Measurements from ENCODE around the gene PLCH2.

Gene PLCH2

GRCh38 chr1:2517966-2518365, 41.9 kb downstream of the PLCH2 start:
- DNase-seq = no peak

GRCh38 chr1:2518528-2518927, 42.4 kb downstream of the PLCH2 start:
- DNase-seq = no peak

DNA sequence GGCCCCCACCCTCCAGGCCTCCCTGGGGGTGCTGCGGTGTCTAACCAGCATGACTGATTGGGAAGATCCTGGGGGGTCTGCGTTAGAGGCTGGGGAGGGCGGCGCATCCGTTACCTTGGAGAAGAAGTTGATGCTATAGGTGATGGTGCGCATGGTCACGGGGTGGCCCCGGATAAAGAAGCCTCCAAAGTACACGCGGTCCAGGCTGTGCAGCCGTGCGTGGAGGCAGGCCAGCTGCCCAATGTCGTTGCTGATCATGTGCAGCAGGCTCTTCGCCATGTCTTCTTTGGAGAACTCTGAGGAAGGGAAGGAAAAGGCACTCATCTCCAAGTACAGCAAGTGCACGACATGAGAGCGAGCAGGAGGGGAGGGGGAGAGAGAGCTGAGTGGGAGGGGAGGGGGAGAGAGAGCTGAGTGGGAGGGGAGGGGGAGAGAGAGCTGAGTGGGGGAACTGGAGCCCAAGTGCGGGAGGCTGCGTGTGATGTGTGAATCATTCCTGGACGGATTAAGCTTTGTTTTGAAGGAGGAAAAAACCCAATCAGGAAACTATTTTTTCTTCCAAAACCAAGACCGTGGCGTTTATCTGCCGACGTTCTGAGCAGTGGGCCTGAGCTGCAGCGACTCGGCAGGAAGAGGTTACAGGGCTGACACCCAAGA, 43.1 kb downstream of the PLCH2 start:
- no peak for DNase-seq

GRCh38 chr1:2519729-2520128, 43.6 kb downstream of the PLCH2 start:
- DNase-seq = no peak

- DNase-seq = no peak
Observed at GRCh38 chr1:2520206-2520605, 44.1 kb downstream of the PLCH2 start.

- DNase-seq = no peak
Observed at GRCh38 chr1:2520806-2521205, 44.7 kb downstream of the PLCH2 start.

DNA sequence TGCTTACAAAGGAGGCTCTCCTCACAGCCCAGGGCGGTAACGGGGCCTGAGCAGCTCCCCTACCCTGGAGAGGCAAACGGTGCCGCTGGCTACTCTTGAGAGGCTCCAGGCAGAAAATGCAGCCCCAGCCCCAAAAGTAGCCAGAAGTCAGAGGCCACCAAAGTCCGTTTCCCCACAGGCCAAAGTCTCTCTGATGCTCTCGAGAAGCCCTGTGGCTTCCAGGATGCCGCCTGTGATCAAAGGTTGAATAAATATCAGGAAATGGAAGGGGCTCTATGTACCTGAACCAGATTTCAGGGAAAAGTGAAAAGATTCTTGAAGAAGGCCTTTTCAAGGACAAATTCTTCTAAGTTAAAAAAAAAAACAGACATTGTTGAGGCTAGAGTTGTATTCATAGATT, 46.1 kb downstream of the PLCH2 start:
- DNase-seq = no peak

GRCh38 chr1:2523191-2523890, 47.3 kb downstream of the PLCH2 start:
- DNase-seq = peak; percentile 23

DNA sequence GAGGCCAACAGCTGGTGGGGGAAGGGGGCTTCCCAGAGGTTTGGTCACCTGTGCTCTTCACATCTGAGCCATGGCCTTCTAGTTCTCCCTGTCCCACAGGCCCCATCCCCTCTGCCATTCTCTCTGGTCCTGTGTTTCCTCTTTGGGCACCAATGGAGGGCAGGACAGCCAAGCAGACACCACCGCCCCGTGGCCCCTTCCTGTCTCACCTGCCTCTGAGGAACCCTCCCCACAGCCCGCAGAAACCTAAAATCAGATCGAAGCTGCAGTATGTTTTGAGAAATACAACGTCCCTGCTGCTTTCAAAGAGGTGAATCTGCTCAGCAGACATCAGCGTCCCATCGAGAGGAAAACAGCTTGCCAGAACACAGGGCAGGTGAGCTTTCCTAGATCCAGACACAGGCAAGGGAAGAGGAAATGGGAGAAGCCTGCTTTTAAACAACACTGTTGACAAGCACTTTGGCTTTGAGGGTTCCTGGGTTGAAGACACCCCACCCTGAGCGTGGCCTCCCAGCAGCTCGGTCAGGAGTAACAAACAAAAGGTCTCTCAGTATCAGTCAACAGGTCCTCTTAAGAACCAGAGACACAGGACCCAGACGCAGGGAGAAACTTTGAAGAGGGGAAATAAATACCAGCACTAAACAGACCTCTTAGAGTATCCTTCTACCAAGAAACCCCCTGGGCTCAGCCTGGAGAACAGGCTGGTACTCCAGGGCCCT, 48.0 kb downstream of the PLCH2 start:
- no peak for DNase-seq

- DNase-seq = no peak
Observed at GRCh38 chr1:2525572-2525919, 49.5 kb downstream of the PLCH2 start.

GRCh38 chr1:2525920-2526823, 50.1 kb downstream of the PLCH2 start, which contains the start of gene PANK4:
PANK4 (minus strand) TSS chr1:2526596; CDS start chr1:2526587, 9 bp downstream.
- DNase-seq = peak; percentile 97

GRCh38 chr1:2526824-2527555, 50.9 kb downstream of the PLCH2 start:
- DNase-seq = peak; percentile 59

DNA sequence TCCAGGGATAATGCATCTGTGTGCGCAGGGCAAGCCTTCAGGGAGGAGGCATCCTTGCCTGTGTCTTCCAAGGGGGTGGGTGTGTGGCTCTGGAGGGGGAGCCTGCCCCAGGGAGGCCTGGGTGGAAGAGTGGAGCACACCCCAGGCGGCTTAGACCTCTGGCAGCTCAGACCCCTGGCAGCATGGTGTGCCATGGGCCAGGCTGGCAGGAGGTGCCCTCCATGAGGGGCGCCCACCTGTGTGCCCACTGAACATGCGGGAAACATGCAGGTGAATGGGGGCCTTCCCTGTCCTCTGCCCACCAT, 51.4 kb downstream of the PLCH2 start:
- DNase-seq = no peak

DNA sequence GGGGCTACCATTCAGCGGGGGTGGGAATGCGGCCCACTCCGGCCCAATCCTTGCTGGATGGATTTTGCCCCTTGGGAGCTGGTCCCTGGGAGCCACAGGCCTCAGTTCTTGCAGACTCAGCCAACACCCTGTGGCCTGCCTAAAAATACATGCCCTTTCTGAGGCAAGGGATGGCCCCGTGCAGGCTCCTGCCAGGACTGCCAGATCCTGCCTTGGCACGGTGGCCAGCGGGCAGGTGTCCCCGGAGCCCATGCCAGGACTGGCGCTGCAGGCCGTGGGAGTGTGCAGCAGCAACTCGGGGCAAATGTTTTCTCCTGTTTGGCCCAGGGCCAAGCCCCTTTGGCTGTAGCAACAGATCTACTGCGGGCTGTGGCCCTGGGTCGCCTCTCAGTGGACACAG, 51.9 kb downstream of the PLCH2 start:
- peak; percentile 21 for DNase-seq

DNA sequence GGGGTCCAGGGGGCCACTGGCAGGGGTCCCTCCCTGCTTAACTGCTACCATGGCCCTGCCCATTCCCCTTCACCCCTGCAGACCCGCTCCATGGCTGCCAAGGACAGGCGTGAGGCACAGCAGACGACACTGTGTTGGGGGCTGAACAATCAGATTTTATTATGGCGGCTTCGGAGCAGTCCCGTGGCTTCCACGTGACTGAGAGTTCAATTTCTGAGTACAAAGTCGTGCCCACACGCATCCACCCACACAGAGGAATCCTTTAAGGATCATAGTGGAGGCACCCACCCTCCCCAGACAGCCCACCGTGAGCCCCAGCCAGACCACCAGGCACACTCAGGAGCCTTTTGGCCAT, 52.5 kb downstream of the PLCH2 start:
- DNase-seq = peak; percentile 25

- DNase-seq = peak; percentile 58
Observed at GRCh38 chr1:2528966-2529783, 53.1 kb downstream of the PLCH2 start.

DNA sequence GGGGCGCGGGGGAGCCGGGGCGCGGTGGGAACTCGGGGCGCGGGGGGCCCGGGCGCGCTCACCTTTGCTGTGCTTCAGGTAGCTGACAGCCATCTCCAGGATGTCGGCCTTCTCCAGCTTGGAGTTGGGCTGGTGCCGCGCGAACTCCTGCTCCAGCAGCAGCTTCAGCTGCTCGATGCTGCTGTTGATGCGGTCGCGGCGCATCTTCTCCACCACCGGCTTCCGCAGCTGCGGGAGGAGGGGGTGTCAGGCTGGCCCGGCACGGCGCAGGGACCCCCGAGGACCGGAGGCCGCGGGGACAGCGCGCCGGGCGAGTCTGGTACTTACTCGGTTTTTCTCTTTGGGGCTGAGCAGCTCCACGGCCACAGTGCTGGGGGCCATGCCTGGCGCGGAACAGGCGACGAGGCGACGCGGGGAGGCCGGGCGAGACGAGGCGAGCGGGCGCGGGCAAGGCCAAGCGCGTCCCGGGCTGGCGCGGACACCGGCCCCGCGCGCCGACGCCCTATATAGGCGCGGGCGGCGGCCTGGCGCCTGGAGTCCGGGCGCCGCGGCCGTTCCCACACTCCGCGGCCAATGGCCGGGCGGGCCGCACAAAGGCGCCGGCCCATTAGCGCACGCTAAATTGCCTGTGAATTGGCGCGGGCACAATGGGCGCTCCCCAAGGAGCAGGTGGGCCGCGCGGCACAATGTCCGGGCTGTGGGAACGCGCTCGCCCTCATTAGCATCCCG, 53.9 kb downstream of the PLCH2 start, which contains the start of gene HES5:
HES5 (minus strand) TSS at position 480 of the 729 bp plus-strand sequence; CDS start at position 381, 99 bp downstream.
- peak; percentile 96 for DNase-seq

DNA sequence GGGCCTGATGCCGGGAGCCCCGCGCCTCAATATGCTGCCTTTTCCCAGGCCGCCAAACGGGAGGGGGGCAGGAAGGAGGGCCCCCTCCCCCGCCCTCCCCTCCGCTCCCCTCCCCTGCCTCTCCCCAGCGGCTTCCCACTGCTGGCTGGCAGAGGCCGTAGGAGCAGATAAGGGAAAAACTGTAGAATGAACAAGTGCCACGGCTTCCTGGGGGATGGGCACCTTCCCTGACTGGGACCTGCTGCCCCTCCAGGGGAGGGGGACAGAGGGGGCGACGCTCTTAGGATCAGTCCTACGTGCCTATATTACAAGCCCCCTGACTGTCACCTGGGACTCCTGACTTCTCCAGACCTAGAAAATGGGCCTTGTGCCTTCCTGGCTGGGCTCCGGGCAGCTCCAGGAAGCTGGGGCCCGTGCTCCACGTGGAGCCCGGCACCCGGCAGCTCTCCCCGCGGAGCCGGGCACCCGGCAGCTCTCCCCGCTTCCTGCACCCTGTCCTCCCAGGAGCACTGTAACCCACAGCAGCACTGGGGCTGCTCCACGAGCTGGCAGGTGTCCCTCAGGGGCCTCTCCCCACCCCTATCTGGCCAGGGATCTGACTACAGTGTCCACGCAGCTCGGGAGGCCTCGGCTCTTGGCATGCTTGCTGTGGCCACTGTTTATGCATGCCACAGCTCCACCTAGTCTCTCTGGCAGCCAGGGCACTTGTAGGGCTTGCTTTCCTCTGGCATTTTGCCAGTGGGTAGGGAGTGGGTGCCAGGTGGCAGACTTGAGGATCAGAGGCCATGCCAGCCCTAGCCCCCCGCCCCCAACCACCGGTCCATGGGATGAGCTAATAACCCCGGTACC, 54.6 kb downstream of the PLCH2 start:
- no peak for DNase-seq

GRCh38 chr1:2532485-2533160, 56.5 kb downstream of the PLCH2 start:
- DNase-seq = peak; percentile 87
